A673 (cell line): Measurements from ENCODE around the gene TNFRSF25.

ENCODE experiments used
- EZH2 ChIP-seq: fragments of 200-600 bp; sonication (generic); IDR thresholded peaks from 2 replicates; pipeline ENCODE4 v1.6.1; 2017; ENCODE audit warnings: borderline replicate concordance, low read depth, mild to moderate bottlenecking, mixed read lengths, antibody characterized with exemption, low read length; ENCODE audit not compliant: poor library complexity, severe bottlenecking
- TF ChIP-seq, protein P1 (sequence below): fragments of 300-800, 200-600 bp; sonication (generic); conservative IDR thresholded peaks from 2 replicates; pipeline ENCODE4 v1.5.1; 2017; ENCODE audit warnings: low read depth, mild to moderate bottlenecking, antibody characterized with exemption, low read length, moderate library complexity, mixed read lengths

DNA sequence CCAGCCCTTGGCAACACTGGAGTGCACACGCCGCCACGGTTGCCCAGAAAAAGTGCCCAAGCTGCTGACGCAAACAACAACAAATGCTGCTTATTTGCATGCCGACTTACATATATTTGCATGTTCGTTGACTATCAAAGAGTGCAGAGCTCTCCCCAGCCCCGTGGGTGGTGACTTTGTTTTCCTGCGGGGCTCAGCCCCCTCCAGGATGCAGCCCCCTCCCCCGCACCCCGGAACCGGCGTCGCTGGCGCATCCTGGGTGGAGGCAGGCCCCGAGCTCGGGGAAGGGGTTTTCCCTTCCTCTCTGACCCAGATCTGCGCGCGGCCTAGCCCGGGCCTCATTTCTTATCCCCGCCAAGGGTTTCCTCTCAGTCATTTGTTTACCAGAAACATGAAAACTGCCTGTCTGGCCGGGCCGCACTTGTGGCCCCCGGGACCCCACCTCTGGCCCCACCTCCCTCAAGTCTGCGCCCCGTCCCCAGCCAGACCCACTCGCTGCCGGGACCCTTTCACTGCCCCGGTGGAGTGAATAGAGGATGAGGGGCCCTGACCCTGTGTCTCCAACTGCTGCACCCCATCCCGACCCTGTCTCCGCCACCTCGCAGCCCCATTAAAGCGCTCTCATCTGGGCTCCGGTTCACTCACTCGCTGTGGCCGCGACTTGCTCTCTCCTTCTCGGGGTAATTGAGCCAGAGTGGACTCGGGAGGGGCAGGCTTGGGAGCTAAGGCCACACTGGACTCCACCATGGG, 5.5 kb downstream of the TNFRSF25 start:
- TF ChIP-seq, protein P1, sequence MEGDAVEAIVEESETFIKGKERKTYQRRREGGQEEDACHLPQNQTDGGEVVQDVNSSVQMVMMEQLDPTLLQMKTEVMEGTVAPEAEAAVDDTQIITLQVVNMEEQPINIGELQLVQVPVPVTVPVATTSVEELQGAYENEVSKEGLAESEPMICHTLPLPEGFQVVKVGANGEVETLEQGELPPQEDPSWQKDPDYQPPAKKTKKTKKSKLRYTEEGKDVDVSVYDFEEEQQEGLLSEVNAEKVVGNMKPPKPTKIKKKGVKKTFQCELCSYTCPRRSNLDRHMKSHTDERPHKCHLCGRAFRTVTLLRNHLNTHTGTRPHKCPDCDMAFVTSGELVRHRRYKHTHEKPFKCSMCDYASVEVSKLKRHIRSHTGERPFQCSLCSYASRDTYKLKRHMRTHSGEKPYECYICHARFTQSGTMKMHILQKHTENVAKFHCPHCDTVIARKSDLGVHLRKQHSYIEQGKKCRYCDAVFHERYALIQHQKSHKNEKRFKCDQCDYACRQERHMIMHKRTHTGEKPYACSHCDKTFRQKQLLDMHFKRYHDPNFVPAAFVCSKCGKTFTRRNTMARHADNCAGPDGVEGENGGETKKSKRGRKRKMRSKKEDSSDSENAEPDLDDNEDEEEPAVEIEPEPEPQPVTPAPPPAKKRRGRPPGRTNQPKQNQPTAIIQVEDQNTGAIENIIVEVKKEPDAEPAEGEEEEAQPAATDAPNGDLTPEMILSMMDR: no peak
- no peak for TF ChIP-seq EZH2
